ENCODE measurements around the gene KRT16.
"Not testable (repeated sequence)": the region's sequence is repeated elsewhere in the genome, so short reads cannot be mapped to it uniquely, and the experiment has no call there.

The KRT16 gene

DNA sequence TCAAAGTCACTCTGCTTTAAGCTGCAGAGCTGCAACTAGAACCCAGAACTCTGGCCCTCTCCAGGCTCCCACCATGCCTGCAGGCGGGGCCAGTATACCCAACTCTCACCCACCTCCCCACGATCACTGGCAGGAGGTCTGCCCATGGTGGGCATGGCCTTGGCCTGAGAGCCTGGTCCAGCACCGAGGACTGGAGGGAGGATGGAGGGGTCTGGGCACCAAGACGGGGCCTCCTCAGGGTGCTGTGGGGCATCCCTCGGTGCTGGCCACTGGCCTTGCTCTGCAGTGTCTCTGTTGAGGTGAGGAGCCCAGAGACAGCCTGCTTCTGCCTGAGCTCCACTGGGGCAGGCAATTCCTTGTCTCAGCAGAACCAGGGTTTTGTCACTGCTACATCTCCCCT, 1.5 kb upstream of the KRT16 start:
- DNase-seq: no peak

DNA sequence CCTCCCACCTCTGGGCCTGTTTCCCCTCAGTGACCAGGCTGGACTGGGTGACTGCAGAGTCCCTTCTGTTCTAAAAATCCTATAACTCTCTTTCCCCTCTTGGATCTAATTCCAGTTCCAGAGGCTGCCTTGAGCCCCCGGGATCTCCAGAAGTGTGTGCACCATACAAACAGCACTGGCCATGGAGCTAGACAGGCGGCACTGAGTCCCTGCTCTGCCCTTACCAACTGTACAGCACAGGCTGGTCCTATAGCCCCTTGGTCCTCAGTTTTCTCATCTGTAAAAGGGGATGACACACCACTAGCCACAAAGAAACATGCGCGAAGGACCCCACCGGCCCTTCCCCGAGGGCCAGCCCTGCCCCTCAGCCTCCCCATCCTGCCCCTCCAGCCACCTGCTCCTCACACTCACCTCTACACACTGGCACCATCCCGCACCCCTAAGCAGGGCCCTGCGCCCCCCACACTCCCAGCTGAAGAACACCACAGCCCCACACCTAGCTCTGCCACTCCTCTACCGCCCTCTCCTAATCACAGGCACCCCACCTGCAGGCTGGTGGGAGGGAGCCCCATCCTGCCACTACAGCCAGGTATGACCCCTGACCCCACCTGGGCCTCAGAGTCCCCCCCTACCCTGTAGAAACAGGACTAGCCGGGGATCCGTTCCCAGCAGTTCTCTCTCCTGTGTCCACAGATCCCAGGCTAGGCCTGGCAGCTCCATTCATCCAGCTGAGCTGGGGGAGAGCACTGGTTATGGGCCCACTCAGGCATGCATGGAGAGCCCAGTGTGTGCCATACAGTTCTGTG, 913 bp upstream of the KRT16 start:
- DNase-seq: no peak

GRCh38 chr17:41610965-41611640, 1.5 kb downstream of the KRT16 start:
- no peak for DNase-seq

DNA sequence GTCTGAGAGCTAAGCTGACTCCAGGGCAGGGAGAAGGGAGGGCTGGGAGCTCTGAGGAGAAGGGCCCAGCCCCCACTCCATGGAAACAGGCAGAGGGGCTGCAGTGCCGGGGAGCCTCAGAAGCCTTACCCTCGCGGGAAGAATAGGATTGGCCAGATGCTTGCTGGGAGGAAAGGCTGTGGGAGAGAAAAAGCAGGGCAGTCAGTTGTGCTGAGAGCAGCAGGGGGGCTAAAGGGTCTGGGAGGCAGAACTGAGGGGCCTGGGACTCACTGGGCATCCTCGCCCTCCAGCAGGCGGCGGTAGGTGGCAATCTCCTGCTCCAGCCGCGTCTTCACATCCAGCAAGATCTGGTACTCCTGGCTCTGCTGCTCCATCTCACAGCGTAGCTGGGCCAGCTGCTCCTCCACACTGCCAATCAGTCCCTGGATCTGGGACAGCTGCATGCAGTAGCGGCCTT, 2.5 kb downstream of the KRT16 start:
- not testable (repeated sequence) for DNase-seq

DNA sequence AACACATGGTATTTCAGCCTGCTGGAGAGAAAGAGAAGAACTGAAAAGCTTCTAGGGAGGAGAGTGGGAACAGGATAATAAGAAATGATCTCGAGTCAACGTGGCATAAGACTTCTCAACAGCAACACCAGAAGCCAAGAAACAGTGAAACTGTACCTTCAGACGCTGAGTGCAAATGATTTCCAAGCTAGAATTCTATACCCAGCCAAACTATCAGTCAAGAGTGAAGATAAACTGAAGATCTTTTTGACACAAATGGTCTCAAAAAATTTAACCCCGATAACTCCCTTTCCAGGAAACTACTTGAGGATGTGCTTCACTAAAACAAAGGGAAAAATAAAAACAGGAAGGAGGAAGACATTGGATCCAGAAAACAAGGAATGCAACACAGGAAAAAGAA, 5.6 kb downstream of the KRT16 start:
- DNase-seq: not testable (repeated sequence)

GRCh38 chr17:41602524-41602923, 10.0 kb downstream of the KRT16 start:
- DNase-seq: no peak

DNA sequence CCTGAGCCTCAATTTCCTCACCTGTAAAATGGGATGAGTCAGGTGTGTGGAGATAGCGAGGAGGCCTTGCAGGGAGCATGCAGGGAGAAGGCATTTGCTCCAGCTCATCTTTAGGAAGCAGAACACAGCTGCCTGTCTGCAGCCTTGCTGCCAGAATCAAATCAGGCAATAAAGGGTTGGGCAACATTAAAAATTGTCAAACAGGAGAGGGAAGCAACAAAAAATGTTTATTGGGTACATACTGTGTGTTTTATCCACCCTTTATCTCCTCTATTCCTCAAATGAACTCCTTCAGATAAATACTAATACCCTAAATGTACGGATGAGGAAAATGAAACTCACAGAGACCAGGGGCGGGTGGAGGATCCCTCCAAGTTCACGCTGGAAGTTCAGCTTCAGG, 12.2 kb downstream of the KRT16 start:
- no peak for DNase-seq

DNA sequence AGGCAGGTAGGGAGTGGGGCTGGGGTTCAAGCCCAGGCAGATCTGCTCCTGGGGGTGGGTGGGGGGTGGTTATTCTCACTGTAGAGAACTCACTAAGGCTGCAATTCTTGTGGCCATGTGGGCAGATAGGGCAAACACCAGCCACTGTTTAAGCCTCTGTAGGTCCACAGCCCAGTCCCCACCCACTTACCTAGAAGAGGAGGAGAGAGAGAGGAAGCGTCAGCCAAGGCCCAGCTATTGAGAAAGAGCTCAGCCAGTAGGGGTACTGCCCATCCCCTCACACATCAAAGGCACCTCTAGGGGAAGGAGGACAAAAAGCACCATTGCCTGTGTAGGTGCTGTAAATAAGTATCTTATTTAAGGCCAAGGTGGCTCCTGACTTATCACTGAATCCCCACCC, 12.9 kb downstream of the KRT16 start:
- no peak for DNase-seq

GRCh38 chr17:41595585-41595984, 17.0 kb downstream of the KRT16 start:
- DNase-seq: no peak

- no peak for DNase-seq
Observed at GRCh38 chr17:41594363-41594915, 18.1 kb downstream of the KRT16 start.

GRCh38 chr17:41593306-41593981, 19.1 kb downstream of the KRT16 start:
- DNase-seq: no peak

GRCh38 chr17:41592601-41593305, 19.8 kb downstream of the KRT16 start:
- no peak for DNase-seq

DNA sequence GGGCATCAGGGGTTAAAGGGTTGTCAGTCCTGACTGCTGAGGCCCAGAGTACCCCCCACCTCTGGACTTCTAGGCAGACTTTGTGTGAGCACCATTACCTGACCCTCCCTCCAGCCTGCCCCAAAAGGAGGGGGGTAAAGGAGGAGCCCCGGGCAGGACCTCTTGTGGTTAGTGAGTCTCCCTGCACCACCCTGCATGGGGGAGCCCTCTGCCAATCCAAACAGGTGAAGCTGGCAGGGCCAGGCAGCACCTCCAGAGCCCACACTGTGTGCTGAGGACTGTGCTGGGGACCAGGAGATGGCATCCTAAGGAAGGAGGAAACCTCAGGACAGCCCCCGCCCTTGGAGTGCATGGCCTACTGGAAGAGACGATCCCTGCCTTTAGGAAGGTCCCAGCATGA, 23.3 kb downstream of the KRT16 start:
- no peak for DNase-seq

- DNase-seq: no peak
Observed at GRCh38 chr17:41588126-41588810, 24.3 kb downstream of the KRT16 start.

- no peak for DNase-seq
Observed at GRCh38 chr17:41586863-41587495, 25.6 kb downstream of the KRT16 start, which contains the start of gene KRT14. Gene KRT14 (minus strand): TSS chr17:41586895. CDS start chr17:41586834, 61 bp downstream.

DNA sequence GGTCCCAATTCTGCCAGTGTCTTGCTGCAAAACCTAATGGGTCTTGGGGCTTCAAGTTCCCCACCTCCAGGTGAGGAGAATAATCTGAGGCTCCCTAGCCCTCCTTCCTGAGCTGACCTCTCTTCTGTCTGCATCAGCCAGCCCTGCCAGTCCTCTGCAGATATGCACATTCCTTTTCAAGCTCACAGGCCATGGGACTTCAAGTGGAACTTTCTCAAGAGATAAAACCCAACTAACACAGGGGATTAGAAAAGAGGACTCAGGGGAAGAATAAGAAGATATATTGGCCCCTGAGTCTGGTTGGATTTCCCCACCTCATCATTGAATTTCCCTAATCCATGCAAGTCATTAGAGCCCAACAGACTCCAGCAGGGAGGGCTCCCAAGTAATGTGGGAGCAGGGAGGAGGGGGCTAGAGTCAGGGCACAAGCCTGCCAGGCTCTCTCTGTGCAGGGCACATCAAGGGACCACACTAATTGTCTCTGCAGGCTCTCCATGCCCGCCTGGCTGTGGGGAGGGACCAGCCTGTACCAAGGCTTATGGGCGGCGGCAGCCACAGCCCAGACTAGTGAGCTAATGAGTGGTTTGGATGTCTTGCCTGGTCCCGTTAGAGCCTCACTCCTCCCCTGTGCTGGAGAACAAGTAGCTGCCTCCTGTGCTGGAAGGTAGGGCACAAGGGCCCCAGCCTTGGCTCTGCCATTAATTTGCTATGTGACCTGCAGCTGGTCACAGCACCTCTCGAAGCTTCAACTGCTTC, 27.1 kb downstream of the KRT16 start:
- DNase-seq: no peak

DNA sequence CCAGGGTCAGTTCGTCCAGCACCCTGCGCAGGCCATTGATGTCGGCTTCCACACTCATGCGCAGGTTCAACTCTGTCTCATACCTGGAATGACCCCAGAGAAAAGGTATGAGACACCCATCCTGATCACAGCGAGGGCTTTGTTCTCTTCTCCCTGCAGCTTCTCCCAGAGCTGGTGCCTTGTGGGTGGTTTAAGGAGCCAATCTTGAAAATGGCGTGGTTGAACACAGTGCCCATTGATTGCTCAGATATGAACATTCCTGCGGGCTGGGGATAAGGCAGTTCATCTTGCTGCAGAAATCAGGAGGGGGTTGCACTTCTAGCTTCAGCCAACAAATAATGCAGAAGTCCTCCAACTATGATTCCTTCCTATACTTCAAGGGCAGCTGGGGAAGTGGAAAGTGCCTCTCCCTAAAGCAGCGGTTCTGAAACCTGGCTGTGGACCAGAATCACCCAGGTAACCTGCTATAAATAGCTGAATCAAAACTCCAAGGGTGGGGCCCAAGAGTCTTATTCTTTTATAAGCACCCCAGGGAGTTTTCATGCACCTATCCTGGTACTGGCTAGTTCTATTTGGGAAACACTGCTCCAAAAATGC, 28.1 kb downstream of the KRT16 start:
- DNase-seq: not testable (repeated sequence)

- DNase-seq: no peak
Observed at GRCh38 chr17:41583137-41584127, 29.1 kb downstream of the KRT16 start.
